Vagina (tissue), 2 donors: ENCODE measurements around the gene ATP6V0D1. TPM values are rescaled to one million over a fixed set of nuclear protein-coding genes. Genes with fewer than 3 reads are reported as not detected.

Experiments
- DNase-seq, 2 donors: peaks; one replicate each; pipeline ENCODE4 v3.0.0-alpha.2; 2017; ENCODE audit errors: extremely low spot score in 2 of 2
- H3K27ac ChIP-seq: fragments of 200-600 bp; sonication (generic); one replicate; pipeline ENCODE4 v1.5.1; 2019
- H3K27me3 ChIP-seq: fragments of 200-600 bp; sonication (generic); one replicate; pipeline ENCODE4 v1.5.1; 2019
- H3K36me3 ChIP-seq, 2 donors: fragments of 200-600 bp; sonication (generic); one replicate each; pipeline ENCODE4 v1.5.1; 2017 to 2019
- H3K4me1 ChIP-seq: fragments of 200-600 bp; sonication (generic); one replicate; pipeline ENCODE4 v1.5.1; 2019
- H3K4me3 ChIP-seq, 2 donors: fragments of 200-600 bp; sonication (generic); 1 replicate in 1 of 2; 2 replicates in 1 of 2; pipeline ENCODE4 v1.5.1; 2016 to 2019
- H3K9me3 ChIP-seq: fragments of 200-600 bp; sonication (generic); one replicate; pipeline ENCODE4 v1.5.1; 2019
- CTCF ChIP-seq, 3 experiments: fragments of 450-650 bp in 2 of 3; fragments of 200-600 bp in 1 of 3; sonication (generic) in 1 of 3; IDR thresholded peaks; one replicate each; pipeline ENCODE4 v1.5.1; 2017 to 2019; ENCODE audit warnings: antibody characterized with exemption in 3 of 3, mild to moderate bottlenecking in 2 of 3, moderate library complexity in 2 of 3
- POLR2A ChIP-seq, 2 donors: fragments of 450-650 bp; IDR thresholded peaks; one replicate each; pipeline ENCODE4 v1.6.1; 2017; ENCODE audit warnings: antibody characterized with exemption in 2 of 2, mild to moderate bottlenecking in 2 of 2, moderate library complexity in 2 of 2
- POLR2AphosphoS5 ChIP-seq, 2 donors: sonication (generic); formaldehyde crosslinking; IDR thresholded peaks; one replicate each; pipeline ENCODE4 v1.9.0; 2017; ENCODE audit warnings: antibody characterized with exemption in 2 of 2, mild to moderate bottlenecking in 2 of 2, low read depth in 1 of 2; ENCODE audit not compliant: insufficient read depth in 1 of 2
- intact Hi-C: fragments of 100-400 bp; cut with DNase I; formaldehyde crosslinking; loops from one replicate; pipeline ENCODE4 v1.15.1; 2023
- total RNA-seq: library from RNA; depleted of rRNA; stranded (reverse); fragments of >200 nt; gene quantifications from one replicate; pipeline ENCODE4 v1.2.3, GENCODE V29; 2016

ATP6V0D1 gene
- total RNA-seq, 1 donor from 2014 or later = 110 TPM

GRCh38 chr16:67425061-67425460 lies 55.9 kb downstream of the ATP6V0D1 start:
- Histone ChIP-seq H3K27ac (peak overlapping the region; percentile 26), H3K4me1 (peaks cover 32% of the 10 kb centered on the region), H3K36me3 (no peaks in the 10 kb centered on the region), H3K27me3 (no peaks in the 10 kb centered on the region), H3K4me3 (no peak overlapping the region), H3K9me3 (no peaks in the 10 kb centered on the region)
- intact Hi-C loops = no loop called here
- TF ChIP-seq POLR2AphosphoS5 (IDR thresholded peaks at IDR 0.05; ENCODE audit: insufficient read depth in 1 of 2, low read depth in 1 of 2) (no peak), POLR2A (IDR thresholded peaks at IDR 0.05) (no peak), CTCF (IDR thresholded peaks at IDR 0.05) (no peak)
- DNase-seq = no peak

GRCh38 chr16:67424261-67424615 lies 56.7 kb downstream of the ATP6V0D1 start:
- H3K4me1 ChIP-seq = peaks cover 24% of the 10 kb centered on the region
- H3K4me3 ChIP-seq = no peak overlapping the region
- no peaks in the 10 kb centered on the region for H3K36me3 ChIP-seq
- intact Hi-C loops = no loop called here
- H3K27me3 ChIP-seq = no peaks in the 10 kb centered on the region
- DNase-seq = no peak
- H3K27ac ChIP-seq = no peak overlapping the region
- TF ChIP-seq POLR2A (IDR thresholded peaks at IDR 0.05) = no peak
- no peak for TF ChIP-seq CTCF (IDR thresholded peaks at IDR 0.05)
- TF ChIP-seq POLR2AphosphoS5 (IDR thresholded peaks at IDR 0.05; ENCODE audit: insufficient read depth in 1 of 2, low read depth in 1 of 2) = no peak
- no peaks in the 10 kb centered on the region for H3K9me3 ChIP-seq

GRCh38 chr16:67423611-67424260 lies 57.2 kb downstream of the ATP6V0D1 start:
- H3K27me3 ChIP-seq = no peaks in the 10 kb centered on the region
- TF ChIP-seq POLR2A (IDR thresholded peaks at IDR 0.05) = no peak
- no peak for TF ChIP-seq CTCF (IDR thresholded peaks at IDR 0.05)
- TF ChIP-seq POLR2AphosphoS5 (IDR thresholded peaks at IDR 0.05; ENCODE audit: insufficient read depth in 1 of 2, low read depth in 1 of 2) = no peak
- intact Hi-C loops = no loop called here

GRCh38 chr16:67423015-67423414 lies 57.9 kb downstream of the ATP6V0D1 start:
- Histone ChIP-seq H3K4me3 (no peak overlapping the region), H3K36me3 (no peaks in the 10 kb centered on the region), H3K4me1 (peaks cover 11% of the 10 kb centered on the region), H3K27ac (no peak overlapping the region), H3K9me3 (no peaks in the 10 kb centered on the region), H3K27me3 (no peaks in the 10 kb centered on the region)
- intact Hi-C loops = no loop called here
- DNase-seq = no peak
- TF ChIP-seq POLR2AphosphoS5 (IDR thresholded peaks at IDR 0.05; ENCODE audit: insufficient read depth in 1 of 2, low read depth in 1 of 2) (no peak), POLR2A (IDR thresholded peaks at IDR 0.05) (no peak), CTCF (IDR thresholded peaks at IDR 0.05) (no peak)

More at GRCh38 chr16:67423611-67424260, 57.2 kb downstream of the ATP6V0D1 start:
- H3K4me1 ChIP-seq = peaks cover 19% of the 10 kb centered on the region
- H3K36me3 ChIP-seq = no peaks in the 10 kb centered on the region
- no peaks in the 10 kb centered on the region for H3K9me3 ChIP-seq
- no peak for DNase-seq
- no peak overlapping the region for H3K27ac ChIP-seq
- no peak overlapping the region for H3K4me3 ChIP-seq

GRCh38 chr16:67421030-67421429 lies 59.9 kb downstream of the ATP6V0D1 start:
- H3K9me3 ChIP-seq = no peaks in the 10 kb centered on the region
- intact Hi-C loops = no loop called here
- no peak for DNase-seq

More at GRCh38 chr16:67421030-67421429, 59.9 kb downstream of the ATP6V0D1 start:
- no peak overlapping the region for H3K27ac ChIP-seq
- no peak for TF ChIP-seq POLR2AphosphoS5 (IDR thresholded peaks at IDR 0.05; ENCODE audit: insufficient read depth in 1 of 2, low read depth in 1 of 2)
- TF ChIP-seq POLR2A (IDR thresholded peaks at IDR 0.05) = no peak
- TF ChIP-seq CTCF (IDR thresholded peaks at IDR 0.05) = no peak
- H3K4me3 ChIP-seq = no peak overlapping the region
- no peaks in the 10 kb centered on the region for H3K36me3 ChIP-seq
- H3K4me1 ChIP-seq = no peaks in the 10 kb centered on the region
- no peaks in the 10 kb centered on the region for H3K27me3 ChIP-seq
